NT2/D1 (cell line): ENCODE measurements around the gene LHFPL6.

Experiments used
- DNase-seq: peaks from one replicate; pipeline ENCODE4 v3.0.0-alpha.2; 2011; ENCODE audit warnings: low read depth, low spot score
- H3K27me3 ChIP-seq: 2 replicates; pipeline ENCODE4 v1.6.0; 2011; ENCODE audit warnings: mild to moderate bottlenecking; ENCODE audit not compliant: insufficient read length, insufficient read depth
- H3K36me3 ChIP-seq: 2 replicates; pipeline ENCODE4 v1.6.1; 2011; ENCODE audit warnings: mild to moderate bottlenecking, low read length, mixed read lengths; ENCODE audit not compliant: insufficient read depth, insufficient read length
- H3K4me1 ChIP-seq: 2 replicates; pipeline ENCODE4 v1.5.1; 2011; ENCODE audit not compliant: insufficient read depth, insufficient read length
- H3K4me3 ChIP-seq: 2 replicates; pipeline ENCODE4 v1.5.1; 2011; ENCODE audit warnings: low read depth; ENCODE audit not compliant: insufficient read length
- H3K9ac ChIP-seq: 2 replicates; pipeline ENCODE4 v1.6.0; 2011; ENCODE audit warnings: low read depth; ENCODE audit not compliant: insufficient read length
- H3K9me3 ChIP-seq: 2 replicates; pipeline ENCODE4 v1.5.1; 2011; ENCODE audit warnings: mild to moderate bottlenecking, low read length; ENCODE audit not compliant: insufficient read depth
- SUZ12 ChIP-seq: IDR thresholded peaks from 2 replicates; pipeline ENCODE4 v1.6.1; 2011; ENCODE audit not compliant: insufficient read length, insufficient read depth; ENCODE audit errors: extremely low read depth
- YY1 ChIP-seq: IDR thresholded peaks from 2 replicates; pipeline ENCODE4 v1.6.1; 2011; ENCODE audit not compliant: insufficient read length, insufficient read depth
- ZNF274 ChIP-seq: IDR thresholded peaks from 2 replicates; pipeline ENCODE4 v1.6.1; 2011; ENCODE audit warnings: mild to moderate bottlenecking, low read depth, low read length

Gene LHFPL6

DNA sequence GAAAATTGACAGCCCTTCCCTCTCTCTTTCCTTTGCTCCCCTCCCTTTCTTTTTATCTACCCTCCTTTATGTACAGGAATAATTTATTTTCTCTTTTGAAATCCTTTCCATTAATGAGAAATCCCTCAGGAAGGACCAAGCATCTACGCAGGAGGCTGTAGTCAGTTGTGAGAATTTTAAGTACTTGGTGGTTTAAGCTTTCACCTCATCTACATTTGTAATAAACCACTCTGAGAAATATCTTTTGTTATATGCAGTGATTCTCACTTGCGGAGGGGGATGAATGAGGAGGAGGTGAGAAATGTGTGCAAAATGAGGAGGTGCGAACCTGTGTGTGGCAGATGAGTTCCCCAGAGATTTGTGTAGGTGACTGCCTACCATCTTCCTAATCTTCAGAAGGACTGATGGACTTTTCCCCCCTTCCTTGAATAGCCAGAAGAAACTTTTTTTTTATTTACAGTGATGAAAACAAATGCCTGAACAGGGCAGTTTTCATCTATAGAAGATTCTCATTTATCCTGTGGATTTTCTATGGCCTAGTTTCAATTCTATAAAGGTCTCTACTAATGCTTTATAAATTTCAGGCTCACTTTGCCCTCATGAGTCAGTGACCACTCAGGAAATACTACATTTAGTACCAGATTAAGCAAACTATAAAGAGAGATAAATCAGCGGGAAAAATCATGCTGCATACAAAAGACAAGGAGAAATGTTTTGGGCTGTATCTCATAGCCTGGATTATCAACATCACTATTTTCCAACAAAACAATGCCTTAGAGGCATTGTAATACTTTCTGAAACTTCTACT is 118.3 kb downstream of the LHFPL6 start:
- peaks cover 20% of the 10 kb centered on the region; the same call in 1 of the 2 replicates for H3K9me3 ChIP-seq
- no peak overlapping the region for H3K4me3 ChIP-seq
- no peaks in the 10 kb centered on the region for H3K4me1 ChIP-seq
- TF ChIP-seq YY1 = no peak
- TF ChIP-seq SUZ12 = no peak
- TF ChIP-seq ZNF274 = no peak
- no peaks in the 10 kb centered on the region for H3K27me3 ChIP-seq
- DNase-seq = no peak
- no peak overlapping the region for H3K9ac ChIP-seq
- no peaks in the 10 kb centered on the region for H3K36me3 ChIP-seq

GRCh38 chr13:39483326-39483725 is 119.7 kb downstream of the LHFPL6 start:
- no peak for TF ChIP-seq ZNF274
- no peak for TF ChIP-seq SUZ12
- TF ChIP-seq YY1 = no peak
- Histone ChIP-seq H3K36me3 (no peaks in the 10 kb centered on the region), H3K27me3 (no peaks in the 10 kb centered on the region), H3K4me1 (no peaks in the 10 kb centered on the region), H3K9me3 (peaks cover 6% of the 10 kb centered on the region; the same call in 1 of the 2 replicates), H3K9ac (no peak overlapping the region), H3K4me3 (no peak overlapping the region)
- no peak for DNase-seq

- TF ChIP-seq SUZ12 = no peak
- no peak for TF ChIP-seq YY1
- TF ChIP-seq ZNF274 = no peak
- no peak overlapping the region for H3K4me3 ChIP-seq
- no peaks in the 10 kb centered on the region for H3K36me3 ChIP-seq
- H3K9ac ChIP-seq = no peak overlapping the region
- no peaks in the 10 kb centered on the region for H3K4me1 ChIP-seq
- no peaks in the 10 kb centered on the region; the same call in 1 of the 2 replicates for H3K9me3 ChIP-seq
- no peak for DNase-seq
- H3K27me3 ChIP-seq = no peaks in the 10 kb centered on the region
Observed at GRCh38 chr13:39481491-39481890, 121.5 kb downstream of the LHFPL6 start.

- Histone ChIP-seq H3K4me1 (no peaks in the 10 kb centered on the region), H3K36me3 (no peaks in the 10 kb centered on the region), H3K9ac (no peak overlapping the region), H3K4me3 (no peak overlapping the region), H3K27me3 (no peaks in the 10 kb centered on the region), H3K9me3 (no peaks in the 10 kb centered on the region)
- no peak for DNase-seq
- TF ChIP-seq YY1 = no peak
- TF ChIP-seq ZNF274 = no peak
- no peak for TF ChIP-seq SUZ12
Observed at GRCh38 chr13:39474600-39474999, 128.4 kb downstream of the LHFPL6 start.

DNA sequence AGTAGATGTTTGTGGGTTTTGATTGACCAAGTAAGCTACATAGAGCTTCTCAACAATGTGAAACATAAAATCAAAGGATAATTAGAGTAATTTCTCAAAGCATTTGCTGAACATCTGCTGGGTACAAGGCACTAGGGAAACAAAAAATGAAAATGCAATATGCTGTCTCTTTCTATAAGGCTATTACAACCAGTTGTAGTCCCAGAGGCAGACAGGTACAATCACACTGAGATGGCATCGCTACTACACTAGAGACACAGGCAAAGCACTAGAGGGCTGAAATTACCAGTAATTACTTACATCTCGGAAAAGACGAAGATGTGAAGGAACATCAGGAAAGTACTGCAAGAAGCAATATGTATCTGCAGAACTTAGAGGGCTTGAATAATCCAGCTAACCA is 133.3 kb downstream of the LHFPL6 start:
- Histone ChIP-seq H3K9ac (no peak overlapping the region), H3K27me3 (no peaks in the 10 kb centered on the region), H3K9me3 (no peaks in the 10 kb centered on the region), H3K36me3 (no peaks in the 10 kb centered on the region), H3K4me3 (no peak overlapping the region), H3K4me1 (no peaks in the 10 kb centered on the region)
- no peak for DNase-seq
- TF ChIP-seq YY1 (no peak), SUZ12 (no peak), ZNF274 (no peak)

- Histone ChIP-seq H3K9ac (no peak overlapping the region), H3K4me1 (no peaks in the 10 kb centered on the region), H3K36me3 (no peaks in the 10 kb centered on the region), H3K4me3 (no peak overlapping the region), H3K27me3 (no peaks in the 10 kb centered on the region), H3K9me3 (no peaks in the 10 kb centered on the region)
- TF ChIP-seq YY1 (no peak), SUZ12 (no peak), ZNF274 (no peak)
- DNase-seq = no peak
Observed at GRCh38 chr13:39468306-39468705, 134.7 kb downstream of the LHFPL6 start.

- no peak for DNase-seq
Observed at GRCh38 chr13:39463611-39464010, 139.4 kb downstream of the LHFPL6 start.

More at GRCh38 chr13:39463611-39464010, 139.4 kb downstream of the LHFPL6 start:
- H3K36me3 ChIP-seq = no peaks in the 10 kb centered on the region
- no peaks in the 10 kb centered on the region for H3K27me3 ChIP-seq
- no peaks in the 10 kb centered on the region for H3K4me1 ChIP-seq
- no peak overlapping the region for H3K4me3 ChIP-seq
- no peaks in the 10 kb centered on the region for H3K9me3 ChIP-seq
- H3K9ac ChIP-seq = no peak overlapping the region
- TF ChIP-seq SUZ12 (no peak), ZNF274 (no peak), YY1 (no peak)
